Medulla oblongata (tissue), 1 donor: Measurements from ENCODE around the gene VPS72.

Experiments used
- DNase-seq: peaks from one replicate; pipeline ENCODE4 v3.0.0-alpha.2; 2015; ENCODE audit errors: extremely low spot score

Gene VPS72

GRCh38 chr1:151187205-151187604 is 2.8 kb downstream of the VPS72 start:
- DNase-seq: no peak

GRCh38 chr1:151184211-151184610 is 5.8 kb downstream of the VPS72 start:
- DNase-seq: no peak

DNA sequence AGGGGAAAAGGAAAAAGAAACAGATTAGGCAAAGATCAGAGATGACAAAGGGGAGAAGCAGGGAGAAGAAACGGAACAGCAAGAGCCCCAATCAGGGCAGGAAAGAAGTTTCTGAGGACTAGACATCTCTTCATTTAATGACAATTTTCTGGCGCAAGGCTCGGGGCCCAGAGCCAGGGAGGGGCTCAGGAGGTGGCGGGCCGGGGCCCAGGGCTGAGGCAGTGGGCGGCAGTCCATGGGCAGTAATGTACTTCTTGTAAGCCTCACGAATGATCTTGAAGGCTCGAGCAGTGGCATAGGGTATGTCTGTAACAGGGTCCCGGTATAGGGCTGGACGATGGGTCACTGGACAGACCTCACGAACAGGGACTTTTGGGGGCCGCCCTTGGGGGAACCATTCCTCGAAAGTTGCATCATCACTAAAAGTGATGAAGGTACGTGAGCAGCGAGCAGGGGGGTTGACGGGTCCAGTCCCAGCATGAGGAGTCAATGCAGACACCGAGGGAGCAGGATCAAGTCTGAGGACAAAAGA is 13.4 kb downstream of the VPS72 start:
- DNase-seq: no peak

GRCh38 chr1:151175863-151176262 is 14.1 kb downstream of the VPS72 start, which contains the start of gene TMOD4:
Gene TMOD4 (minus strand): TSS chr1:151175981. CDS start chr1:151174875, 1,106 bp downstream.
- DNase-seq: no peak

DNA sequence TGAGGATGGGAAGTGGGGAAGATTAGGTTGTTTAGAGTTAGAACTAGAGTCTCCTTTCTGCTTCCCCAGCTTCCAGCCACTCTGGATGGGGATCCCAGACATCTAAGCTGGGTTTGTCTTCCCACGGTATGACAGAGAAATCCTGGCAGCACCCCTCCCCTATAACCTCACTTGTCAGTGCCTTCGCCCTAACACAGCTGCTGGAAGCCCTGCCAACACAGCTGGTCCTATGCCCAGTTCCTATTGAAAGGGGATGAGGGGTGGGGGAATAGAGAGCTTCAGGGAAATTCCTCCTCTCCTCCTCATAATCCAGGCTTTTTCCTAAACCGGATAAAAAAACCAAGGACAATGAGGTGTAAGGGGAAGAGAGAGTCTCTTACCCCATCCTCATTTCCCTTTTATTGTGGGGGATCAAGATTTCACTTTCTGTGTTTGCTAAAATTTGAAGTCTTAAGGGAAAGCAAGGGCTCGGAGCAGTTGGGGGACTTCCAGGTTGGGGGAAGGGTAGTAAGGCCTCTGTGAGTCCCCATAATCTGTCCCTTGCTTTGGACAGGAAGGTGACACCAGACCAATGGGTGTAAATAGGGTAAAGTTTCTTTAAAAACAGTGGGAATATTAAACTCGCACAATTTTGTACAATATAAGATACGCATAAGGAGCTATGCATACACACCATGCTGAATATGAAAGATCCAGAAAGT is 14.8 kb downstream of the VPS72 start:
- DNase-seq: peak; percentile 91

DNA sequence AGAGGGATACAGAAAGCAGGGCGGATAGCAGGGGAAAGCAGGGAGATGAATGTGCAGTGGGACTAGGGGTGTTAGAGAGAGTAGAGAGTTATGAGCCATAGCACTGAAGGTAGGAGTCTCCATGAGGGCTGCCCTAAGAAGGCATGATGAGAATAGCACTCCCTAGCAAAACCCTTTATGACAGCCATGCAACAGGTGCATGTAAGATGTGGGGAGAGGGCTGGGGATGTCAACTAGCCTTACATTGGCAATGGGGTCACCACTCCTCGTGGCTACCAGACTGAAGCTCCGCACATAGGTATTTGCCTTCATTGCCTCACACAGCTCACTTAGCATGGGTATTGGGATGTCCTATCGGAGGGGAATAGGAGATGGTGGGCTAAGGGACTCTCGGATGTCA is 18.8 kb downstream of the VPS72 start:
- no peak for DNase-seq

DNA sequence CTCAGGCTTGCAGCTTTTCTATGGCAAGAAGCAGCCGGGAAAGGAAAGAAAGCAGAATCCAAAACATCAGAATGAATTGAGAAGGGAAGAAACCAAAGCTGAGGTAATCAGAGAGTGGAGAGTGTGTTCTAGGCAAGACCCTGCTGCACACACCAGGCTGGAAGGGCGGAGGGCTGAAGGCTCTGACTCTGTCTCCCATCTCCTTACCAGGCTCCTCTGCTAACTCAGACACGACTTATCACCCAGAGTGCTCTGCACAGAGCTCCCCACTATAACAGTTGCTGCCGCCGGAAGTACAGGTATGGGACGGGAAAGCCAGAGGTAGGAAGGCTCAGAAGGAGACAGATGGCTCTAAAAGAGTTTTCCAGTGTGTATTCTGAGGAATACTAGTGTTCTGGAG is 22.9 kb downstream of the VPS72 start:
- DNase-seq: no peak

DNA sequence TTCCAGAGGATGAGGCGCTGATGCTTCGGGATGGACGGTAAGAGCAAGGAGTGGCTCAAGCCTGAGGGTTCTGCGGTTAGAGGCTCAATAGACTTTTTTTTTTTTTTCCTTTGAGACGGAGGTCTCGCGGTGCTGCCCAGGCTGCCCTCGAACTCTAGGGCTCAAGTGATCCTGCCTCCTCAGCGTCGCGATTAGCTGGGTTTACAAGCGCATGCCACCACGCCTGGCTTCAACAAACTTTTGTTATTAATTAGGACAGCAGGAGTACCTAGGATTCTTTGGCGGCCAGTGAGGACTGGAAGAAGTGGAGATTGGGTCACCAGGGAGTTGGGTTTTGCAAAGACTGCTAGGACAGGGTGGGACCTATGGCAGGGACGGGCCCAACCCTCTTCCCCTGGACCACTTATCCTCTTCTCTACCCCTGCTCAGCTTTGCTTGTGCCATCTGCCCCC is 23.5 kb downstream of the VPS72 start:
- no peak for DNase-seq

DNA sequence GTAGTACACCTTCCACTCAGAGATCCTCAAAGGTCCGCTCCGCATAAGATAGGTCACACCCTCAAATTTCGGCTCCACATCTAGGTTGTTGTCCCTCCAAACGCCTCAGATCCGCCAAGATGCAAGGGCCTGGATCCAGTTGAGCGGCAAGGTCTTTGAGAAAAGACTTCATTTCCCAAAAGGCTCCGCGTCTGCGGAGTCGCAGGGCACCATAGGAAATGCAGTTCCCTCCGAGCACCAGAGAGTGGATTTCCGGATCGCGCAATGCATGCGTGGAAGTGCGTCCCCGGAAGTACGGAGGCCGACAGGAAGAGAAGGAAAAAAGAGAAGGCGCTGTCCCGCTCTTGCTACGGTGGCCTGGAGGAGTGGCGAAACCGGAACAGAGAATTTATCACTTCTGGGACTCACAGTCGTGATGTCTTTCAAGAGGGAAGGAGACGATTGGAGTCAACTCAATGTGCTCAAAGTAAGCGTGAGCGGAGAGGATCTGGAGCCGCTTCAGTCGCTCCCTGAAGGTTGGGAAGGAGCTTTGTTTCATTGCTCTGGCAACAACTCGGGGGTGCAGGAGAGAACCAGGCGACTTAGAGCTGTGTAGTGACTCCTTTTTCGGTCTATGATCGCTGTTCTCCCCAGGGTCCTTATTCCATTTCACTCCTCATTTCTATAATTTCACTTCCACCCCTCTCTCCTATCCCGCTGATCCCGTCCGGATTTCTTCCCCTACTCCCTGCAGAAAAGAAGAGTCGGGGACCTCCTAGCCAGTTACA is 24.1 kb downstream of the VPS72 start, which contains the start of the genes LYSMD1 and SCNM1:
Gene LYSMD1 (minus strand): TSS at position 165 of the 767 bp plus-strand sequence. CDS start 644 bp downstream, outside the sequence.
Gene SCNM1 (plus strand): TSS at position 407 of the 767 bp plus-strand sequence. CDS start 9 bp downstream, at position 416.
- peak; percentile 99 for DNase-seq

DNA sequence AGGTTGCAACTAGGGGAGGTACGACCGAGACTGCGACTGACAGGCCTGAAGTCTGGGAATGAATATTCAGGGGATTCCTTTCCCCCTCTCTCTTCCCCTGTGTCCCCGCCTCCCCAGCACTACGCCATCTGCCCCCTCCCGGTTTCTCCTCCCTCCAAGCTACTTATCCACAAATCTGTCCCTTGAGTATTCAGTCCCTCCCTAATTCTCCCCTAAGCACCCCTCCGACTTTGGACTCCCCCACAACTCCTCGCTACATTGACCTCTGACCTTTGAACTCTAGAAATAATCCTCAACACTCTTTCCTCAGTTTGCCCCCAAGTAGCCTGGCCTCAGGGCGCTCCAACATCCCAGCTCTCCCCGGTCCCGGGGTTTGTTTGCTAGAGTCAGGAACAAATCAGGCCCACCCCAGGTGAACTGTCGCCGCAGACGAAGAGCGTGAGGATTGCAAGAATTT is 24.7 kb downstream of the VPS72 start:
- DNase-seq: peak; percentile 59

GRCh38 chr1:151164732-151165280 is 25.2 kb downstream of the VPS72 start:
- DNase-seq: no peak

- DNase-seq: peak; percentile 40
Observed at GRCh38 chr1:151159373-151159772, 30.6 kb downstream of the VPS72 start.

- no peak for DNase-seq
Observed at GRCh38 chr1:151158751-151159251, 31.2 kb downstream of the VPS72 start.

- no peak for DNase-seq
Observed at GRCh38 chr1:151158326-151158725, 31.7 kb downstream of the VPS72 start.

DNA sequence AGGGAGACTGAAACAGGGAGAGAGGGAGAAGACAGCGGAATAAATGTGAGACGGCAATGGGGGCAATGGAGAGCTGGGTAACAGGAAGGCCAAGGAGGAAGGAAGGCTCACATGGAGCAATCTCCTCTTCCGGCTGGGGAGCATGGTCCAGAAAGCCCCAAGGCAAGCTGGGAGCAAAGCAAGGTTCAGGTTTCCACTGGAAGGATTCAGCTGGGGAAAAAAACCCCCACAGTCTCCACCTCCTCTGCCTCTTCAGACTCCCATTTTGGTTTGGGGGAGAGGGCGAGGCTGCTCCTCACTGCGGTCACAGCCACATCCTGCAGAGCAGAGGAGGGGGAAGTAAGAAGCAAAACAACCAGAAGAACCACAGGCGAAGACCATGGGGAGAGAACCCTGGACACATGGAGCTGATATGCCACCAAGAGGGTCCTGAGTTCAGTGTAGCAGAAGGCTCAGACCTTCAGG is 32.9 kb downstream of the VPS72 start:
- peak; percentile 34 for DNase-seq

GRCh38 chr1:151156515-151156819 is 33.5 kb downstream of the VPS72 start, which contains the start of gene TNFAIP8L2:
Gene TNFAIP8L2 (plus strand): TSS chr1:151156649. CDS start chr1:151158698, 2,049 bp downstream.
- DNase-seq: peak; percentile 63

DNA sequence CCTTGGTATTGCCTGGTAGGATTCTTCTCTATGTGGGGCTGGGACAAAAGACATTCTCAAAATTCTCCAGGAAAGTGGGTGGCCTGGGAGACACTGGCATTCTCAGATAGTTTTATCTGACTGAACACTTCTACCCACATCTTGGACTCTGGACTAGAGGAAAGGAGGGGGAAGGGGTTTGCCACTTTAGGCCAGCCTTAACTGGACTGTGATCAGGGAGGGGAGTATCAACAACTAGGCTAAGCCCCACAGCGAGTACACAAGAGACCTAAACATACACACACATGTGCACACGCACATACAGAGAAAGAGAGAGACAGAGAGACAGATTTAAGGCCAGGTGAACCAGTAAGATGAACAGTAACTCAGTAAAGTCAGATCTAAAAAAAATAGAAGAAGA is 42.3 kb downstream of the VPS72 start:
- DNase-seq: no peak

DNA sequence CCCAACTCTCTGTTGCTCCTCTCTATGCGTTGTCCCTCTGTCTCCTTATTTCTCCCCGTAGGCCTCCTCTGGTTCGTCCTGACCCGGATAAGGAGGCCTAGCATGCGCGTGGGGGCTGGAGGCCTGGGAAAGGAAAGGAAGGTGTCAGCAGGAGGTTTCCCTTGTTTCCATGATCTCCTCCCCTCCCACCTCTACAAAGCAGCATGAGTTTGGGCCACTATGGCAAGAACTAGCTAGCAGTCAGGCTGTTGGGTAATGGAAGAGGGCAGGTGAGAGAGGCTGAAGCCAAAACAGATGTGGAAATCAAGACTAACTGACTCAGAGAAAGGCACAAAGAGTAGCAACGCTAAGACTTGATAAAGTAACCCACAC is 42.9 kb downstream of the VPS72 start:
- no peak for DNase-seq

GRCh38 chr1:151146412-151147131 is 43.4 kb downstream of the VPS72 start, which contains the start of gene SEMA6C:
Gene SEMA6C (minus strand): TSS chr1:151146631. CDS start chr1:151142621, 4,010 bp downstream.
- DNase-seq: peak; percentile 97

- no peak for DNase-seq
Observed at GRCh38 chr1:151146072-151146411, 44.0 kb downstream of the VPS72 start.
